Mesothelial cell of epicardium (in vitro differentiated cells): Measurements from ENCODE around the gene TGFB2. TPM values are rescaled to one million over a fixed set of nuclear protein-coding genes. Genes with fewer than 3 reads are reported as not detected.
A peak's percentile ranks its signal among the peaks of the same experiment; 100 is the strongest.

Source experiments
- DNase-seq, 2 experiments: peaks; one replicate each; pipeline ENCODE4 v3.0.0; 2021; ENCODE audit warnings: low spot score in 2 of 2; ENCODE audit not compliant: unreplicated experiment in 2 of 2
- H3K27ac Mint-ChIP-seq: 2 replicates; pipeline ENCODE4 v1.8.0; 2021; ENCODE audit warnings: mixed read lengths
- H3K27me3 Mint-ChIP-seq: 2 replicates; pipeline ENCODE4 v1.8.0; 2021; ENCODE audit warnings: low read depth, mixed read lengths
- H3K36me3 Mint-ChIP-seq: 2 replicates; pipeline ENCODE4 v1.8.0; 2021; ENCODE audit warnings: mixed read lengths
- H3K4me1 Mint-ChIP-seq: 2 replicates; pipeline ENCODE4 v1.8.0; 2021; ENCODE audit warnings: mixed read lengths
- H3K4me3 Mint-ChIP-seq: 2 replicates; pipeline ENCODE4 v1.8.0; 2021; ENCODE audit warnings: mild to moderate bottlenecking, moderate library complexity, mixed read lengths
- H3K9me3 Mint-ChIP-seq: 2 replicates; pipeline ENCODE4 v1.8.0; 2021; ENCODE audit warnings: mixed read lengths
- total RNA-seq: library from RNA; stranded (reverse); gene quantifications from 3 replicates; pipeline ENCODE4 v1.2.1, GENCODE V29; 2021
- TF ChIP-seq, protein P1 (sequence below): fragments of 200-600 bp; sonication (generic); IDR thresholded peaks from one replicate; pipeline ENCODE4 v1.5.0; 2021; ENCODE audit warnings: antibody characterized with exemption; ENCODE audit not compliant: unreplicated experiment

TGFB2 gene
- total RNA-seq, 1 donor from 2014 or later, result 50.6 TPM

DNA sequence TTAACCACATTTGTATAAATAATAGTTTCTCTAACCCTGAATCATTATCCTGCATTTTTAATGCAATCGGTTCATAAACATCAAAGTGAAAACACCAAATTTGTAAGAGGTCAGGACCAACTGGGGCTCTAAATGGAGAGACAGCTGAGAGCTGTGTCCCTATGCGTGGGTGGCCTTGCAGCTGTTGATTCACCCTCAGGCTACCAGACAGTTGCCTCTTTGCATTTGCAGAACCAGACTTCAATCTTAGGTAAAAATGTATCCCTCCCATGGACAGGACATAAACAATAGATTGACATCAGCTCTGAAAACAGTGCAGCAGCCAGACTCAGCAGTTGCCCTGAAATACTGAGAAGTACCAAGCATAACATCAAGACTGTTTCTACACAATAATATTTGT lies 8.8 kb upstream of the TGFB2 start:
- H3K36me3 Mint-ChIP-seq, result peaks cover 4% of the 10 kb centered on the region
- TF ChIP-seq, protein P1, sequence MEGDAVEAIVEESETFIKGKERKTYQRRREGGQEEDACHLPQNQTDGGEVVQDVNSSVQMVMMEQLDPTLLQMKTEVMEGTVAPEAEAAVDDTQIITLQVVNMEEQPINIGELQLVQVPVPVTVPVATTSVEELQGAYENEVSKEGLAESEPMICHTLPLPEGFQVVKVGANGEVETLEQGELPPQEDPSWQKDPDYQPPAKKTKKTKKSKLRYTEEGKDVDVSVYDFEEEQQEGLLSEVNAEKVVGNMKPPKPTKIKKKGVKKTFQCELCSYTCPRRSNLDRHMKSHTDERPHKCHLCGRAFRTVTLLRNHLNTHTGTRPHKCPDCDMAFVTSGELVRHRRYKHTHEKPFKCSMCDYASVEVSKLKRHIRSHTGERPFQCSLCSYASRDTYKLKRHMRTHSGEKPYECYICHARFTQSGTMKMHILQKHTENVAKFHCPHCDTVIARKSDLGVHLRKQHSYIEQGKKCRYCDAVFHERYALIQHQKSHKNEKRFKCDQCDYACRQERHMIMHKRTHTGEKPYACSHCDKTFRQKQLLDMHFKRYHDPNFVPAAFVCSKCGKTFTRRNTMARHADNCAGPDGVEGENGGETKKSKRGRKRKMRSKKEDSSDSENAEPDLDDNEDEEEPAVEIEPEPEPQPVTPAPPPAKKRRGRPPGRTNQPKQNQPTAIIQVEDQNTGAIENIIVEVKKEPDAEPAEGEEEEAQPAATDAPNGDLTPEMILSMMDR, result no peak
- no peak overlapping the region for H3K4me3 Mint-ChIP-seq
- H3K27ac Mint-ChIP-seq, result no peak overlapping the region
- peaks cover 10% of the 10 kb centered on the region for H3K4me1 Mint-ChIP-seq
- no peak for DNase-seq
- H3K9me3 Mint-ChIP-seq, result no peaks in the 10 kb centered on the region
- no peaks in the 10 kb centered on the region for H3K27me3 Mint-ChIP-seq

DNA sequence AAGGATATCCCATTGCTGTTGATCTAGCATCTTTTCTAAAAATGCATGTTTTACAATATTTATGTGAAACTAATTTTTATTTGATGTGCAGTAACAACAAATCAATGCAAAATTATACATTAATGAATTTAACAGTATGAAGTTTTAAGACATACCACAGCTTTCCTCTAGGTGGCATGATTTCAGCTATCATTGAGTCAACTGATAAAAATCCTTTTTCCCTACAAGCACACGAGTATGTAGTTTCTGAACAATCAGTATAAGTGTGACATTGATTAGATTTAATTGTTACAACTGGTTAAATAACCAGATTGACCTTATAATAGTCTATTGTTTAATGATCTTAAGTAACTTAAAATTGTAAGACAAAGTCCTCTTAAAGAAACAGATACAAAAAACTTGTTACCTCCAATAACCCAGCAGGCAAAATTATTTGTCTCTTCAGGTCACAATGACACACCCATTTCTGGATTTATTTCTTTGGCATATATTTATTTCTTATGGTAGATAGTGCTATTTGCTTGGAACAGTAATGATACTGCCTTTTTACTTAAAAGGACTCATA lies 5.8 kb upstream of the TGFB2 start:
- Mint-ChIP-seq H3K27ac (no peak overlapping the region), H3K27me3 (peaks cover 9% of the 10 kb centered on the region), H3K4me3 (no peak overlapping the region), H3K4me1 (peaks cover 12% of the 10 kb centered on the region), H3K36me3 (no peaks in the 10 kb centered on the region), H3K9me3 (no peaks in the 10 kb centered on the region)
- TF ChIP-seq, protein P1, result peak; percentile 81
- no peak for DNase-seq

- DNase-seq, result no peak
- H3K4me3 Mint-ChIP-seq, result no peak overlapping the region
- H3K4me1 Mint-ChIP-seq, result peaks cover 14% of the 10 kb centered on the region
- TF ChIP-seq, protein P1, result no peak
- peaks cover 9% of the 10 kb centered on the region for H3K27me3 Mint-ChIP-seq
- H3K36me3 Mint-ChIP-seq, result no peaks in the 10 kb centered on the region
- no peak overlapping the region for H3K27ac Mint-ChIP-seq
- H3K9me3 Mint-ChIP-seq, result no peaks in the 10 kb centered on the region
Measured at GRCh38 chr1:218341325-218341724, 3.8 kb upstream of the TGFB2 start.

- Mint-ChIP-seq H3K4me3 (no peak overlapping the region), H3K27ac (no peak overlapping the region), H3K36me3 (no peaks in the 10 kb centered on the region), H3K27me3 (peaks cover 9% of the 10 kb centered on the region), H3K9me3 (no peaks in the 10 kb centered on the region), H3K4me1 (peaks cover 21% of the 10 kb centered on the region)
- DNase-seq, result no peak
- TF ChIP-seq, protein P1, result no peak
Measured at GRCh38 chr1:218342091-218342490, 3.0 kb upstream of the TGFB2 start.

DNA sequence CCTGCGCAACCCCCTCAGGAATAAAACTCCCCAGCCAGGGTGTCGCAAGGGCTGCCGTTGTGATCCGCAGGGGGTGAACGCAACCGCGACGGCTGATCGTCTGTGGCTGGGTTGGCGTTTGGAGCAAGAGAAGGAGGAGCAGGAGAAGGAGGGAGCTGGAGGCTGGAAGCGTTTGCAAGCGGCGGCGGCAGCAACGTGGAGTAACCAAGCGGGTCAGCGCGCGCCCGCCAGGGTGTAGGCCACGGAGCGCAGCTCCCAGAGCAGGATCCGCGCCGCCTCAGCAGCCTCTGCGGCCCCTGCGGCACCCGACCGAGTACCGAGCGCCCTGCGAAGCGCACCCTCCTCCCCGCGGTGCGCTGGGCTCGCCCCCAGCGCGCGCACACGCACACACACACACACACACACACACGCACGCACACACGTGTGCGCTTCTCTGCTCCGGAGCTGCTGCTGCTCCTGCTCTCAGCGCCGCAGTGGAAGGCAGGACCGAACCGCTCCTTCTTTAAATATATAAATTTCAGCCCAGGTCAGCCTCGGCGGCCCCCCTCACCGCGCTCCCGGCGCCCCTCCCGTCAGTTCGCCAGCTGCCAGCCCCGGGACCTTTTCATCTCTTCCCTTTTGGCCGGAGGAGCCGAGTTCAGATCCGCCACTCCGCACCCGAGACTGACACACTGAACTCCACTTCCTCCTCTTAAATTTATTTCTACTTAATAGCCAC lies 696 bp downstream of the TGFB2 start:
- no peaks in the 10 kb centered on the region for H3K36me3 Mint-ChIP-seq
- no peak overlapping the region for H3K4me3 Mint-ChIP-seq
- no peaks in the 10 kb centered on the region for H3K9me3 Mint-ChIP-seq
- DNase-seq, result peak; percentile 35 to 67
- H3K4me1 Mint-ChIP-seq, result peaks cover 47% of the 10 kb centered on the region
- peaks cover 9% of the 10 kb centered on the region for H3K27me3 Mint-ChIP-seq
- TF ChIP-seq, protein P1, result no peak
- H3K27ac Mint-ChIP-seq, result peak overlapping the region; percentile 87
